Stimulated activated CD4-positive, alpha-beta T cell treated with anti-CD3 and anti-CD28 coated beads, Interleukin-15, amount 100 ng/mL, for 1 hour (primary cell): ENCODE data around the gene MRPL14.

Experiments used
- DNase-seq, 2 donors: peaks; one replicate each; pipeline ENCODE4 v3.0.0-alpha.2; 2020; ENCODE audit warnings: low read depth in 1 of 2, low spot score in 1 of 2

The MRPL14 gene

GRCh38 chr6:44127186-44128019 is at the start of gene MRPL14, which contains the start of gene TMEM63B:
MRPL14 (minus strand) TSS chr6:44127452; CDS start chr6:44116611, 10,841 bp downstream.
TMEM63B (plus strand) TSS chr6:44127554; CDS start chr6:44134585, 7,031 bp downstream.
- DNase-seq, result peak; percentile 89 to 90

GRCh38 chr6:44176130-44176761 is 49.0 kb upstream of the MRPL14 start:
- no peak for DNase-seq

GRCh38 chr6:44172731-44173500 is 45.7 kb upstream of the MRPL14 start:
- DNase-seq, result peak; percentile 46 to 57

GRCh38 chr6:44171899-44172546 is 44.8 kb upstream of the MRPL14 start:
- DNase-seq, result no peak

GRCh38 chr6:44169886-44170570 is 42.8 kb upstream of the MRPL14 start:
- no peak for DNase-seq

- DNase-seq, result no peak
These were observed 41.9 kb upstream of the MRPL14 start for GRCh38 chr6:44169154-44169553.

GRCh38 chr6:44167567-44167966 is 40.3 kb upstream of the MRPL14 start:
- DNase-seq, result no peak

GRCh38 chr6:44166591-44167184 is 39.4 kb upstream of the MRPL14 start:
- no peak for DNase-seq

- no peak for DNase-seq
These were observed 38.9 kb upstream of the MRPL14 start for GRCh38 chr6:44166116-44166515.

- no peak for DNase-seq
These were observed 35.8 kb upstream of the MRPL14 start for GRCh38 chr6:44162876-44163625.

GRCh38 chr6:44161997-44162338 is 34.7 kb upstream of the MRPL14 start:
- DNase-seq, result no peak

GRCh38 chr6:44158770-44159228 is 31.5 kb upstream of the MRPL14 start, which contains the start of gene CAPN11:
CAPN11 (plus strand) TSS chr6:44158820; CDS start chr6:44158849, 29 bp downstream.
- DNase-seq, result no peak

- no peak for DNase-seq
These were observed 29.9 kb upstream of the MRPL14 start for GRCh38 chr6:44157152-44157521.

GRCh38 chr6:44156494-44157151 is 29.4 kb upstream of the MRPL14 start:
- no peak for DNase-seq

GRCh38 chr6:44154067-44154466 is 26.8 kb upstream of the MRPL14 start:
- DNase-seq, result no peak

GRCh38 chr6:44152533-44152932 is 25.3 kb upstream of the MRPL14 start:
- DNase-seq, result no peak

- DNase-seq, result no peak
These were observed 24.8 kb upstream of the MRPL14 start for GRCh38 chr6:44152109-44152461.

- peak; percentile 63 to 74 for DNase-seq
These were observed 24.3 kb upstream of the MRPL14 start for GRCh38 chr6:44151348-44152108.
